HL-60/S4 treated with retinoic acid at 250 ng/mL for 4 days and 3 days (cell line): ENCODE measurements around the gene TMEM98.
"Not testable (repeated sequence)": the region's sequence is repeated elsewhere in the genome, so short reads cannot be mapped to it uniquely, and the experiment has no call there.

Experiments
- in situ Hi-C: fragments of 300-500 bp; cut with MboI; formaldehyde crosslinking; loops from 2 replicates; pipeline ENCODE4 v1.7.0; 2022; ENCODE audit warnings: low sequenced_read_pairs

Gene TMEM98

GRCh38 chr17:32941419-32942032, 13.6 kb downstream of the TMEM98 start:
- in situ Hi-C loops = no loop called here

- in situ Hi-C loops = no loop called here
These were observed 15.3 kb downstream of the TMEM98 start for GRCh38 chr17:32943206-32943605.

GRCh38 chr17:32943647-32944191, 15.8 kb downstream of the TMEM98 start:
- in situ Hi-C loops = no loop called here

GRCh38 chr17:32944248-32945020, 16.5 kb downstream of the TMEM98 start:
- in situ Hi-C loops = no loop called here

GRCh38 chr17:32946375-32947135, 18.6 kb downstream of the TMEM98 start:
- in situ Hi-C loops = no loop called here

- in situ Hi-C loops = no loop called here
These were observed 19.8 kb downstream of the TMEM98 start for GRCh38 chr17:32947736-32948135.

- in situ Hi-C loops = no loop called here
These were observed 21.2 kb downstream of the TMEM98 start for GRCh38 chr17:32949181-32949580.

GRCh38 chr17:32952491-32952890, 24.5 kb downstream of the TMEM98 start:
- in situ Hi-C loops = not testable (repeated sequence)

GRCh38 chr17:32953045-32953444, 25.1 kb downstream of the TMEM98 start:
- in situ Hi-C loops = no loop called here

GRCh38 chr17:32953857-32954256, 25.9 kb downstream of the TMEM98 start:
- in situ Hi-C loops = no loop called here

GRCh38 chr17:32954477-32954876, 26.5 kb downstream of the TMEM98 start:
- in situ Hi-C loops = no loop called here

- in situ Hi-C loops = no loop called here
These were observed 27.2 kb downstream of the TMEM98 start for GRCh38 chr17:32955155-32955554.

GRCh38 chr17:32956240-32956970, 28.5 kb downstream of the TMEM98 start:
- in situ Hi-C loops = no loop called here

- in situ Hi-C loops = no loop called here
These were observed 30.5 kb downstream of the TMEM98 start for GRCh38 chr17:32958418-32958817.

- in situ Hi-C loops = no loop called here
These were observed 32.9 kb downstream of the TMEM98 start for GRCh38 chr17:32960815-32961214.

GRCh38 chr17:32962320-32962711, 34.4 kb downstream of the TMEM98 start:
- in situ Hi-C loops = no loop called here

- in situ Hi-C loops = no loop called here
These were observed 36.6 kb downstream of the TMEM98 start for GRCh38 chr17:32964541-32964940.

- in situ Hi-C loops = not testable (repeated sequence)
These were observed 41.3 kb downstream of the TMEM98 start for GRCh38 chr17:32969231-32969630.

GRCh38 chr17:32970281-32970680, 42.3 kb downstream of the TMEM98 start:
- in situ Hi-C loops = no loop called here

- in situ Hi-C loops = no loop called here
These were observed 43.2 kb downstream of the TMEM98 start for GRCh38 chr17:32971171-32971570.

GRCh38 chr17:32976131-32976530, 48.2 kb downstream of the TMEM98 start:
- in situ Hi-C loops = no loop called here
